ENCODE data around the gene NAGK.

DNA sequence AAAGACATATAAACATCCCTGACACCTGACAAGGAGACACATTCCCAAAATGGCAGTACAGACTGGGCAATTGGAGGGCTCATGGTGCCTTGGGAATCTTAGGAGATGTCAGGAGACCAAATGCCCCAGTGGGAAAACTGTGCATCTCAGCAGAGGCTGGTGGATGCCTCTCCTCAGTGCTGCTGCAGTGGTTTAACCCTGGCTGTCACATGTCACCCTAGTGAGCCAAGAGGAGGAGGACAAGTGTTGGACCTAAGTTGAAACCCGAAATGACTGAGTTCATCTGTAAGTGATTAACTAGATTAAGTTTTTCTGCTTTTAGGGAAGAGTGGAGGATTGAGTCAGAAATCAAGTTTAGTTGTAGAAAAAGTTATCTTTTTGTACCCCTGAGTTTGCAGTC, 5.2 kb upstream of the NAGK start:
- TF ChIP-seq CREB5 (CRISPR knock-in tag; IDR thresholded peaks at IDR 0.05; ENCODE audit: low read depth) (no peak), ZNF70 (CRISPR knock-in tag; IDR thresholded peaks at IDR 0.05) (no peak), GLIS3 (CRISPR knock-in tag; IDR thresholded peaks at IDR 0.05) (no peak), TOX (CRISPR knock-in tag; IDR thresholded peaks at IDR 0.05; ENCODE audit: borderline replicate concordance) (no peak), ZC3H10 (CRISPR knock-in tag; IDR thresholded peaks at IDR 0.05) (no peak), ZNF8 (CRISPR knock-in tag; IDR thresholded peaks at IDR 0.05) (no peak), ZFP30 (CRISPR knock-in tag; IDR thresholded peaks at IDR 0.05) (no peak), SNAI2 (CRISPR knock-in tag; IDR thresholded peaks at IDR 0.05) (no peak), ZFP3 (CRISPR knock-in tag; IDR thresholded peaks at IDR 0.05) (no peak)
- TF ChIP-seq, protein P1, sequence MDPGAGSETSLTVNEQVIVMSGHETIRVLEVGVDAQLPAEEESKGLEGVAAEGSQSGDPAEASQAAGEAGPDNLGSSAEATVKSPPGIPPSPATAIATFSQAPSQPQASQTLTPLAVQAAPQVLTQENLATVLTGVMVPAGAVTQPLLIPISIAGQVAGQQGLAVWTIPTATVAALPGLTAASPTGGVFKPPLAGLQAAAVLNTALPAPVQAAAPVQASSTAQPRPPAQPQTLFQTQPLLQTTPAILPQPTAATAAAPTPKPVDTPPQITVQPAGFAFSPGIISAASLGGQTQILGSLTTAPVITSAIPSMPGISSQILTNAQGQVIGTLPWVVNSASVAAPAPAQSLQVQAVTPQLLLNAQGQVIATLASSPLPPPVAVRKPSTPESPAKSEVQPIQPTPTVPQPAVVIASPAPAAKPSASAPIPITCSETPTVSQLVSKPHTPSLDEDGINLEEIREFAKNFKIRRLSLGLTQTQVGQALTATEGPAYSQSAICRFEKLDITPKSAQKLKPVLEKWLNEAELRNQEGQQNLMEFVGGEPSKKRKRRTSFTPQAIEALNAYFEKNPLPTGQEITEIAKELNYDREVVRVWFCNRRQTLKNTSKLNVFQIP (CRISPR knock-in tag; IDR thresholded peaks at IDR 0.05; ENCODE audit: borderline replicate concordance, low read depth), result no peak

Data from SK-N-SH treated with all-trans-retinoic acid at 6 μM for 48 hours (cell line).